NCI-H2171 treated with DMSO at 0.1 percent for 48 hours (cell line): ENCODE measurements around the gene CTSW.
A peak's percentile ranks its signal among the peaks of the same experiment; 100 is the strongest.

Source experiments
- DNase-seq: peaks from one replicate; lab custom pipeline; 2025; lab: John Stamatoyannopoulos, UW

Gene CTSW

DNA sequence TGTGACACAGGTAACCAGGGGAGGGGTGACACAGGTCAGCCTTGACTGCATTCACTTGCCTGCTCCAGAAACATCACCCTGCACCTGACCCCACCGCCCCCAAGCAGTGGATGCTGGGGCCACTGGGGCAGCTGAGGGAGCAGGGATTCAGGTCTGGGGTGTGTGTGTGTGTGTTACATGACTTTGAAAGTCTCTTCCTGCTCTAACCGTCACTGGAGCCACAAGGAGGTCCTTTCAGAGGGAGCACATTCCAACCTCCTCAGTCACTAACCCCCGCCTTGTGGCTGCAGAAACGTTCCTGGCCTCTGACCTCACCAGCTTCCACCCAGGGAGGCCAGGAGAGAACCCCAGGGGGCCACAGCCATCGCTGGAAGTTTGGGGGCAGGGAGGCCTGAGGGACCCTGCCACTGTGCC lies 23.4 kb downstream of the CTSW start:
- no peak for DNase-seq

DNA sequence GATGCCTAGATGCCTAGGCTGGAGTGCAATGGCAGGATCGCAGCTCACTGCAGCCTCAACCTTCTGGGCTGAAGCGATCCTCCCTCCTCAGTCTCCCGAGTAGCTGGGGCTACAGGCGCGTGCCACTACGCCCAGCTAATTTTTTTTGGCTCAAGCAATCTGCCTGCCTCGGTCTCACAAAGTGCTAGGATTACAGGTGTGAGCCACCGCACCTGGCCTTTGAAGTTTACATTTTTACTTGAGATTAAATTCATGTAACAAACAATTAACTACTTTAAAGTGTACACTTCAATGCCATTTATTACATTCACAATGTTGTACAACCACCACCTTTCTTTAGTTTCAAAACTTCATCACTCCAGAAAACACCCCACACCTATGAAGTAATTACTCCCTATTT lies 24.1 kb downstream of the CTSW start:
- DNase-seq: no peak

DNA sequence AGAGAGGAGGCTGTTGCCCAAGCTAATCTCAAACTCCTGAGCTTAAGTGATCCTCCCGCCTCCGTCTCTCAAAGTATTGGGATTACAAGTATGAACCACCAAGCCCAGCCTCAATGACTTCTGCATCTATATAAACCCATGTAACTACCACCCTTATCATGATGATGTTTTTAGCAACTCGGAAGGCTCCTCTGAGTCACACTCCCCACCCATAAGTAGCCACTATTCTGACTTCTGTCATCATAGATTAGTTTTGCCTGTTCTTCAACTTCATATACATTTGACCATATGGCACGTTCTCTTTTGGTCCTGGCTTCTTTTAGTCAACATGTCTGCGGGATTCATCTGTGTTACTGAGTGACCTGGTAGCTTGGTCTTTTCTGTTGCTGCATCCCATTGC lies 27.0 kb downstream of the CTSW start:
- DNase-seq: no peak

DNA sequence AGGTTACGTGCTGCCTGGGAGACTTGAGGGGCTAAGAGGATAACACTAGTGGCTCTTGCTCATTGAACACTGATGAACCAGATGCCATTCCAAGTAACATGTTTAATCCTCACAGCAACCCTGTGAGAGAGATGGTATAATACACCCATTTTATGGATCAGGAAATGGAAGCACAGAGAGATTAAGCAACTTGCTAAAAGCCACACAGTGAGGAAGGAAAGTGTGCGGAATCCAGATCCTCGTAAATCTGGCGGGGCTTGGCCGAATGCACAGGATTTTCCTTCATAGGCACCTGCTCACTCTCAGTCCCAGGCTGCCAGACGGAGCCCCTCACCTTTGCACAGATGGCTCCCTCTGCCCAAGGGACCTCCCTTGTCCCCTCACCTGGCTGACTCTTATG lies 28.2 kb downstream of the CTSW start:
- DNase-seq: peak; percentile 73

DNA sequence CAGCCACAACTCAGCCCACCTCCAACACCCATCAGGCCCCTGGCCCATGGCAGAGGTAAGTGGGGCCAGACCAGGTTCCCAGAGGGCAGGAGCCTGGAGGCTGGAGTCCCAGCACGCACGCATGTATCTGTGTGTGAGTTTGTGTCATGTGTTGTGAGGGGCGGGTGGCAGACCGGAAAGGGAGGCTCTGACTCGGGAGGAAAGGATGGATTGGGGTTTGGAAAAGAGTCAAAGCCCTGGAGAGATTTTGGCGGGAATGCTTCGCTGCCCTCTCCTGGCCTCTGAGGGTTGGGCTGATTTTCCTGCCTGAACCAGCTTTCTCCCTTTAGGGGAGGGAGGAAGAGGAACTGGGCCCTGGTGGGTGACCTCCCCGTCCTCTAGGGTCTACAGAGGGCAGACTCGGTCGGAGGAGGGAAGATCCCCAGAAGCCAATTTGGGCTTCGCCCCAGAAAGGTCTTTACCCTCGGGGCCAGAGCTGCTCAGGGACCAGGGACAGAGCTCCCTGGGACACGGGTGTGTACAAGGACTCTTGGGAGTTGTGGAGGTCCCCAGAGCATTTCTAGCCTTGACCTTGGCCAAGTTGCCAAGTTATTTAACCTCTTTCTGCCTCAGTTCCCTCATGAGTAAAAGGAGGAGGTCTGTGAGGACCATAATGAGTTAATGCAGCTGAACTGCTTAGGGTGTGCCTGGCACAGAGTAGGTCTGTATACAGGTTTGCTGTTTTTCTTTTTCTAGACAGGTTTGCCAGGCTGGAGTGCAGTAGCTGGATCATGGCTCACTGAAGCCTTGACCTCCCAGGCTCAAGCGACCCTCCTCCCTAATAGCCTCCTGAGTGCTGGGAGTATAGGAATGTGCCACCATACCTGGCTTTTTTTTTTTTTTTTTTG lies 32.3 kb downstream of the CTSW start:
- DNase-seq: peak; percentile 32

DNA sequence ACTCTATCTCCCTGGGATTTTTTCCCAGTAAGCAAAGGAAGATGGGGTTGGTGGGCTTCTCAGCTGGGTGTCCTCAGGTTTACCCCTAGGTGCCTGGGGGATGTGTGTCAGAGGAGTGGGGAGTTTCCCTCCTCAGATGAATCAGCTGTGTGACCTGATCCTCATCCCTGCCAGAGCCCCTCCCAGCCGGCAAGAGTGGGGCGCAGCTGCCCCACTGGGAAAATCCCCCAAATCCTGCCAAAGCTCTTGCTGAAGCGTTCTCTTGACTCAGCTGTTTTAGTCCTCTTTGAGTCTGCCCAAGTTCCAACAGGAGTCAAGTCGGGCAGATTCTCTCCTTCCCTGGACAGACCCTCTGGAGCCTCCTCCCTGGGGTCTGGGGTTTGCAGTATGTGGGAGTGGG lies 33.2 kb downstream of the CTSW start:
- DNase-seq: no peak

DNA sequence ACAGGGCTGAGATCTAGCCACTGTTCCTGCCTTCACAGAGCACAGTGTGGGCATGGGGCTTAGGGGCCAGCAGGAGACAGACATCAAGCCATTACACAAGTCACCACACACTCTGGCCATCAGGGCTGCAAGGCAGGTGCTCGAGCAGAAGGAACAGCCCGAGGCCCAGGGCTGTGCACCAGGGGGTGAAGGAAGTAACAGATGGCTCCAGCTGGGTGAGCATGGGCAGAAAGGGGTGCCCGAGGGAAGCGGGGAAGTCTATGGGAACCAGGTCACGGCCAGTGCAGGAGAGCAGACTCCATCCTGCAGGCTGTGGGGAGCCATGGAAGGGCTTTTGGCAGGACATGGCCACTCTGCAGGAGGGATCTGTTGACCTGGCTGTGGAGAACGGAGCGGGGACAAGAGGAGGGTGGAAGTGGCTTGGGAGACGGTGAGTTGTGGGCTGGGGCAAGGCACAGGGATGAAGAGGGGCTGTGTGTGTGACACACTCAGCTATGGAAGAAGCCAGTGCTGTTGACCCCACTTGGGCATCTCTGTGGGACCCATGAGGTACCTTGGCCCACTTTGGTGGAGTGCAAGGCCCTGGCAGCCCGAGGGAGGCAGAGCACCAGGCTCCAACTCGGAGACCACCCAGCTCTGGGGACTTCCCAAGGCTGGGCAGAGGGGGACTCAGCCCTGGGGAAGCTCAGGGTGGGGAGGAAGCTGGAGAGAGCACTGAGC lies 35.6 kb downstream of the CTSW start:
- peak; percentile 69 for DNase-seq

DNA sequence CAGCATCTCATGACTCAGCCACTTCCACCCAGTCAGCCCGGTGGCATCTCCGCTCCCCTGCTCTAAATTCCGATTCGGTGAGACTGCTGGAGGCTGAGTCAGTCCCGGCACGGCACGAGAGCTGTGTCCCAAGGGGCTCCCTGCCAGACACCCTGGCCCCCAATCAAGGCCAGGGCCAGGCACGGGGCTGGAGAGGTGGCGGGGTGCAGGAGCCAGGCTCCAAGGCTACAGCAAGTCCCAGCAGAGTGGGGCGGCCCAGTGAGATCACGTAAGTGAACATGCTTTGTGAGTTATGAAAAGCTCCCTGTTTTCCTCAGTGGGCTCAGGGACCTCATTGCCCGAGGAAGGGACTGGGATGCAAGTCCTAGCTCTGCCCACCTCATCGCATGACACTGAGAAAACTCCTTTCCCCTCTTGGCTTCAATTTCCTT lies 36.2 kb downstream of the CTSW start:
- DNase-seq: no peak

DNA sequence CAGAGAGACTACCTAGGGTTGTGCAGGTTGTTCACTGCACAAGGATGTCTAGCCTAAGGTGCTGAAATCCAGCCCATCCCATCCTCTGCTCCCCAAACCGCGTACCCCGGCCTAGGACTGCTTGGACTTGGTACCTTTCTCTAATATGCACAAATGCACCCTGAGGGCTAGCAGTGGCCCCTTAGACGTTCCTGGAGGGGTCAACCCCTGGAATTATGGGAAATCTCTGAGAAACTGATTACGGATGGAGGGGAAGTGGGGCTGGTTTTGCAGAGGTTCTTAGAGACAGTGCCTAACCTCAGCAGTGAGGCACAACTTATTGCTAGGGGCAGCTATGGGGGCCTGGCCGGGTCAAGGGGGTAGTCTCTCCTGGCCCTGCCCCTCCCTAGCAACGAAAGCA lies 36.8 kb downstream of the CTSW start:
- DNase-seq: no peak

DNA sequence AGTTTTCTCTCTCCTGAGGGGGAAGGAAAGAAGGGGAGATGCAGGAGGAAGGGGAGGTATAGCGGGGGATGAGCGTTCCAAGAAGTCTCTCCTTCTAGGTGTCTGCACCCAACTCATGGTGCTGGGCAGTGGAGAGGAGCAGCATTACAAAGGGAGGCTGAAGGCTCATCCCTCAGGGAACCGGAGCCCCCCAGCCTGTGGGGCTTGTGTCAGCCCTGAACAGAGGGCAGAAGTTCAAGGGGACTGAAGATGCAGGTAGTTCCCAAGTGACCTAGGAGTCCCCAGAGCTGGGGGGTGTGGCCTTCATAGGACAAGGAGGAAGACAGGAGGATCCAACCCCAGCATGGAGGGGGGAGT lies 37.4 kb downstream of the CTSW start:
- DNase-seq: no peak

DNA sequence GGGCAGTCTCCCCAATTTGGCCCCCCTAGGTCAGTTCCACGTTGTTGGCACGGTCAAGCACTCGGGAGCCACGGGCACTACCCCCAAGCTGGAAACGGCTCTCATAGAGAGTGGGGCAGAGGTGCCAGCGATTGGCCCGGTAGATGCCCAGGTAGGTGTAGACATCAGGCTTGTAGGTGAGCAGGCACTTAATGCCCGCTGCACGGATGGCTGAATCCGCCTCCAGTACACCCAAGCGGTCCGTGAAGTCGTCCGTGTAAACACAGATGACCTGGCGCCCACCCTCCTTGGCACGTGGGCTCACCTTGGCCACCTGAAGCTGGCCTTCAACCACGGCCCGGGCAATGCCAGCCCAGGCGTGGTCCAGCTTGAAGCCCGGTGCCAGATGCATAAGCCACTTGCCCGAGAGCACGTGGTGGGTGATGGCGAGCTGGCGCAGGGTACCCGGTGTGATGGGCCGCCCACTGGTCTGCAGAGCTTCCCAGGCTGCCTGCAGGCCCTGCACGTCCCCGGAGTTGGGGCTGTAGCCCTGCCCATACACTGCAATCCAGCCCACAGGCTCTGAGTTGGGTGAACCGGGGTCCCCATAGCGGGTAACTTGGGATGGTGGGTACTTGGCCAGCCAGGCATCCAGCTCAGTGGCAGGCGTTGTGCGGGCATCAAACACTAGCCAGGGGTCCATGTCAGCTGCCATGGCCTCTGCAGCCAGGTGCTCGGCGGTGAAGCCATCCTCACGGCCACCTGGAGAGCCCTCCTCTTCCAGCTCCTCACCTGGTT lies 38.0 kb downstream of the CTSW start:
- DNase-seq: no peak

DNA sequence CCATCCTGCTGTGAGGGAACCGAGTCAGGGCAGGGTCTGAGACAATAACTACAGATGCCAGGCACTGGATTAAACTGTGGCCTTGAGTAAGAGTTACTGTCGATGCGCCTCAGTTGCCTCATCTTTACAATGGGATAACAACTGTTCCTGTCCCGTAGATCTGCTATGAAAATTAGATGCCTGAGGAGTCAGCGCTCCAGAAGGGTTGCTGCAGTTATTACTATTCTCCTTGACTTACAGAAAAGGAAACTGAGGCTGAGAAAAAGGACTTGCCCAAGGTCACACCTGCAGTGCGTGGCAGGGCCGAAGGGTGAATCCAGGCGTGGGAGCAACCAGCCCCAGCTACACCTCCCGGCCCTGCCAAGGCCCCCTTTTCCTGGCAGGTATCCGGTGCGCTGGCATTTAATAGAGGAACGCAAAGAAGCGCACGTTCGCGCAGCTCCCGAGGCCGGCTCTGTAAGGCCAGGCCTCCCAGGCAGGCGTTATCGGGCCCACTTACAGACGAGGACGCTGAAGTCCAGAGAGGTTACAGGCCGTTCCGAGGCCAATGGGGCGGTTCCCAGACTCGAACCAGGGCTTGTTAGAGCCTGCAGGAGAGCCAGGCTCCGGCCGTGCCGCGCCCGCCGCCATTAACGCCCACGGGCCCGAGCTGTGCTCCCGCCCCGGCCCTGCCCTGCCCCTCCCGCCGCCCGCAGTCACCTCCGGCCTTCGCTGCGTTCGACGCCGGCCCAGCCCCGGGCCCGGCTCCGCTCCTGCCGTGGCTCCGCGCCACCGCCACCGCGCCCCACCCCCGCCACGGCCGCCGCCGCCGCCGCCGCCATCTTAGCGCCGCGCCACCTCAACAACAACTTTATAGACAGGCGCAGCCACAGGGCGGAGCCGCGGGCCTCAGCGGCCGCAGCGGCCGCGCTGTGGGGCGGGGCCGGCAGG lies 38.8 kb downstream of the CTSW start, which contains the start of gene C11orf68:
TSS of gene C11orf68 (minus strand) at position 852 of the 930 bp plus-strand sequence. CDS start at position 821, 31 bp downstream.
- DNase-seq: peak; percentile 26

DNA sequence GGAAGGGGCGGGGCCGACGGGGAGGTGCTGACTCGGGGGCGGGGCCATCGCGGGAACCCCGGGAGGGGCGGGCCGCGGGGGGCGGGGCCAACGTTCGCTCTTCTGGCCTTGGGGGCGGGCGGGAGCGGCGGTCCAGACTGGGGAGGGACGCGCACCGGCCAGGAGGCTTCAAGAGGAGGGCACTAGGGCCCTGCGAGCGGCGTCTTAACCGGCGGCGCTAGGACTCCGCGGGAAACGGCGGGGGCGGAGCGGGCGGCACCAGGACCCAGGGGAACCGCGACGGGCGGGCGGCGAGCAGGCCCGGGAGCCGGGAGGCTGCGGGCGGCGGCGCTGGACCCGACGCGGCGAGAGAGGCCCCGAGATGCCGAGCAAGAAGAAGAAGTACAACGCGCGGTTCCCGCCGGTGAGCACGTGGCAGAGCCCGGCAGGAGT lies 39.5 kb downstream of the CTSW start, which contains the start of gene DRAP1:
TSS of gene DRAP1 (plus strand) at position 286 of the 432 bp plus-strand sequence. CDS start at position 362, 76 bp downstream.
- DNase-seq: peak; percentile 97

DNA sequence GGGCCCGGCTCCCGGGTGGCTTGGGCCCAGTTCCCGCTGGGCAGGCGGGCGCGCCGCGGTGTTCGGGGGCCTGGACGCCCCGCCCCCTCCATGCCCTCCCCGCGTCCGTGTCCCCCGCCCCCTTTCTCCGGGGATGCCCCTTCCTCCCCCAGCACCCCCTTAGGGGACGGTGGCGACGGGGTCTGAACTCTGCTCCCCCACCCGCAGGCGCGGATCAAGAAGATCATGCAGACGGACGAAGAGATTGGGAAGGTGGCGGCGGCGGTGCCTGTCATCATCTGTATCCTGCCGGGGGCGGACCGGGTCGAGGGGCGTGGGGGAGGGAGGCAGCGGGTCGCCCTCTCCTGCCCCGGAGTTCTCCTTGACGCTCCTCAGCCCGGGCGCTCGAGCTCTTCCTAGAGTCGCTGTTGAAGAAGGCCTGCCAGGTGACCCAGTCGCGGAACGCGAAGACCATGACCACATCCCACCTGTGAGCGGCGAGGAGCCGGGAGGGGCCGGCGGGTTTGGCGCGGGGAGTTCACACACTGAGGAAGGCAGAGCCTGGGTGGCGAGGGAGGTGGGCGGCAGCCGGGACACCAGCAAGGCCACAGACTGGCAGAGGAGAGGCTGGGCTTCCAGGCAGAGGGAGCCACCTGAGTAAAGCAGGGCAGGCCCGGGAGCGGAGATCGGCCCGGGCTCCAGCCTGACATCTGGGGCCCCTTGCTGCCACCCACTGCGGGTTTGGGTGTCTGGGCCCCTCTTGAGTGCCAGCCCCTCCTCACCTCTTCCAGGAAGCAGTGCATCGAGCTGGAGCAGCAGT lies 40.1 kb downstream of the CTSW start:
- peak; percentile 43 for DNase-seq

DNA sequence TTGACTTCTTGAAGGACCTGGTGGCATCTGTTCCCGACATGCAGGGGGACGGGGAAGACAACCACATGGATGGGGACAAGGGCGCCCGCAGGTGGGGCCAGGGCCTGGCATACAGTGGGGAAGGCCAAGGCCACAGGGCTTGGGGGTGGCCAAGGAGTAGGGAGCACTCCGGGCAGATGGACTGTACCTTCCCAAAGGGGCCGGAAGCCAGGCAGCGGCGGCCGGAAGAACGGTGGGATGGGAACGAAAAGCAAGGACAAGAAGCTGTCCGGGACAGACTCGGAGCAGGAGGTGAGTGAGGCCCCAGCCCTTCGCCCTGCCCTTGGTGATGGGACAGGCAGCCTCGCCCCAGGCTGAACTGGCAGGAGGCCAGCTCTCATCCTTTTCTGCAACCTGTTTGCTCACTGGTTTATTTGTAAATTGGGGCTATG lies 40.8 kb downstream of the CTSW start:
- no peak for DNase-seq

DNA sequence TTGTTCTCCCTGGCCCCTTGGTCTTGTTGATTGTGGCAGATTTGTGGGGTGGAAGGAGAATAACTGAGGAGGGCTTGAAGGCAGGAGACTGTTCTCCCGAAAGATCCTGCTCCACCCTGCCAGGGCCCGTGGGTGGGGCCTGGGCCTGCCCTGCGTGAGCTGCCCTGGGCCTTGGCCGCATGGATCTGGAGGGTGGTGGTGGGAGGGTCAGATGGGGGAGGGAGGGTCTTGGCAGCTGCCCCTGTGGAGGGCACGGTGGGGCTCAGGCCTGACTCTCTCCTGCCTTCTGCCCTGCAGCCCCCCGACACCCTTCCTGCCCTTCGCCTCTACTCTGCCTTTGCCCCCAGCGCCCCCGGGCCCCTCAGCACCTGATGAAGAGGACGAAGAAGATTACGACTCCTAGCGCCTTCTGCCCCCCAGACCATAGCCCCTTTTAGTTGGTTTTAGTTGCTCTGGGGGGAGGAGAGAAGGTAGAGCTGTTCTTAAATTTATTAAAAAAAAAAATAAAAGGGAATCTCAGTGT lies 41.5 kb downstream of the CTSW start:
- DNase-seq: no peak

DNA sequence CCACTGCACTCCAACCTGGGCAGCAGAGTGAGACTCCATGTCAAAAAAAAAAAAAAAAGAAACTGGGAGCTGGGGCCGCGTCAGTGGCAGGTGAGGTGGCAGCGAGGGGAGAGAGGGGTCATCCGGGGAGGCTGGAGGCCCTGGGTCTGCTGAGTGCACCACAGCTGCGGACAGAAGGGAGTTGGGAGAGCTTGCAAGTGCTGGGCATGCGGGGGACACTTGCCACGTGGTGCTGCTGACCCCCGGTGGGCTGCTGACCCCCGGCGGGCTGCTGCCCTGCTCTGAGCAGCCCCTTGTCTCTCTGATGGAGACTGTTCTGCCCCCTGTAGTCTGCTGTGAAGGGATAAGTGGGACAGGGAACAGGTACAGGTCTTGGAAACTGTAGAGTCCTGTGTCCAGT lies 42.2 kb downstream of the CTSW start:
- DNase-seq: no peak

DNA sequence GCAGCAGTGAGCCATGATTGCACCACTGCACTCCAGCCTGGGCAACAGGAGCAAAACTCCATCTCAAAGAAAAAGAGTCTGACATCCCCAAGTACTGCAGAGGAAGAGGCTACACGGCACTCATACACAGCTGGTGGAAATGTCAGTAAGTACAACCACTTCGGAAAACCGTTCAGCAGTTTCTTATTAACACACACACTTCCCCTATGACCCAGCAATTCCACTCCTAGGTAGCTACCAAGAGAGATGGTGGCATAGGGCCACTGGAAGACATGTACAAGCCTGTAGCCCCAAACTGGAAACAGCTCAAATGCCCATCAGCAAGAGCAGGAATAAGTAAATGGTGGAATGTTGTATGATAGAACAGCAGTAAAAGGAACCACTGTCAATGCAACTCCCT lies 42.9 kb downstream of the CTSW start:
- no peak for DNase-seq

DNA sequence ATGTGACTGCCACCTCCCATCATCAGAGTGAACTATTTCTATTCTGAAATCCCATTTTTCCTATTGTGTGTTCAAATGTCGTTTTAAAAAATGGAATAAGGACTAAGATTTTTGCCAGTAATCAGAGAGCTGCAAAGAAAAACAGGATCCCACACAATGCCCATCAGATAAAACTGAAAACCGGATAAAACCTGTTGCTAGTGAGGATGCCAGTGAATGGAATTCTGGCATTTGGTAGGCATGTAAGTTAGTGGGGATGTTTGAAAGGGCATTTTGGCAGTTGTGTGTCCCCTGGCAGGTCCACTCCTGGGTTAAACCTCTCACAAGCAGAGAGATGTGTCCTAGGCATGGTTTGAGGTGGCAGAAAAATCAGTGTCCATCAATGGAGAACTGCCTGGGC lies 45.8 kb downstream of the CTSW start:
- no peak for DNase-seq

DNA sequence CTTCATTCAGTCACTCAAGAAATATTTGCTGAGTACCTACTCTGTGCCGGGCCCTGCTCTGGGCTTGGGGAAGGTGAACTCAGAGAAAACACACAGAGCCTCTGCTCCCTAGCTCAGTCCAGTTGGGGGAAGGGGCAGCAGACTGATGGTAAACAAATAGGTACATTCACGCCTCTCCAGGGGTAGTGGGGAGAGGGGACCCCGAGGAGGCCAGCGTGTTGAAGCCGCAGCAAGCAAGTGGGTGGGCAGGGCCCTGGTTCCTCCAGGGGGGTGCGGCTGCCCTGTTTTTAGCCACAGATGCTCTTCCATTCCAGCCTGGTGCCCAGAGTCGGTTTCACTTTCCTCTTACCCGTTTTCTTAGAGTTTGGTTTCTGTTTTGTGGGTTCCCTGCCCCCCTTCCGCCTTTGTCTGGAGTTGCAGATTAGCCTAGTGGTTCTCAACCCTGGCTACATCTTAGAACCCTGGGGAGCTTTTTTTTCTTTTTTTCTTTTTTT lies 48.3 kb downstream of the CTSW start:
- DNase-seq: no peak
